CD4-positive, CD25-positive, alpha-beta regulatory T cell (primary cell): ENCODE data around the gene TBC1D22A. TPM values are rescaled to one million over a fixed set of nuclear protein-coding genes. Genes with fewer than 3 reads are reported as not detected.
A peak's percentile ranks its signal among the peaks of the same experiment; 100 is the strongest.

Source experiments
- ATAC-seq, 2 donors: fragments of 150-1000 bp; cut with Tn5 transposase; one replicate each; pipeline ENCODE4 v1.10.0; 2021; ENCODE audit warnings: low read depth in 2 of 2, moderate number of reproducible peaks in 2 of 2, moderate library complexity in 1 of 2
- DNase-seq, 3 donors: peaks; one replicate each; pipeline versions ENCODE4 v3.0.0 to v3.0.0-alpha.2; 2012 to 2022; ENCODE audit warnings: mixed read lengths in 1 of 3
- H3K27ac ChIP-seq: one replicate; pipeline ENCODE4 v1.7.0; 2013; ENCODE audit warnings: mild to moderate bottlenecking, low read length; ENCODE audit not compliant: insufficient read depth, poor library complexity, severe bottlenecking
- H3K27me3 ChIP-seq: one replicate; pipeline ENCODE4 v1.7.0; 2013; ENCODE audit warnings: low read length; ENCODE audit not compliant: control insufficient read depth, insufficient read depth
- H3K36me3 ChIP-seq: one replicate; pipeline ENCODE4 v1.7.0; 2013; ENCODE audit warnings: mild to moderate bottlenecking, low read length, moderate library complexity; ENCODE audit not compliant: control insufficient read depth, insufficient read depth
- H3K4me1 ChIP-seq: 2 replicates; pipeline ENCODE4 v1.7.0; 2013; ENCODE audit warnings: mild to moderate bottlenecking, low read length; ENCODE audit not compliant: insufficient read depth, control insufficient read depth, poor library complexity, severe bottlenecking
- H3K4me3 ChIP-seq: one replicate; pipeline ENCODE4 v1.7.0; 2013; ENCODE audit warnings: low read depth, mild to moderate bottlenecking, low read length, moderate library complexity
- H3K9me3 ChIP-seq, 2 experiments: 1 replicate in 1 of 2; 2 replicates in 1 of 2; pipeline ENCODE4 v1.7.0; 2013; ENCODE audit warnings: low read length in 2 of 2, mild to moderate bottlenecking in 1 of 2, moderate library complexity in 1 of 2; ENCODE audit not compliant: control insufficient read depth in 2 of 2
- H3K27ac Mint-ChIP-seq, 3 donors: one replicate each; pipeline ENCODE4 v1.8.0; 2020 to 2022; ENCODE audit warnings: mild to moderate bottlenecking in 3 of 3, mixed read lengths in 3 of 3, moderate library complexity in 2 of 3
- H3K27me3 Mint-ChIP-seq: one replicate; pipeline ENCODE4 v1.8.0; 2022; ENCODE audit warnings: mild to moderate bottlenecking, mixed read lengths
- H3K36me3 Mint-ChIP-seq: one replicate; pipeline ENCODE4 v1.8.0; 2020; ENCODE audit warnings: mixed read lengths
- H3K4me1 Mint-ChIP-seq, 4 donors: one replicate each; pipeline ENCODE4 v1.8.0; 2020 to 2022; ENCODE audit warnings: mixed read lengths in 4 of 4, mild to moderate bottlenecking in 1 of 4
- H3K4me3 Mint-ChIP-seq, 4 donors: one replicate each; pipeline ENCODE4 v1.8.0; 2020 to 2022; ENCODE audit warnings: mild to moderate bottlenecking in 4 of 4, mixed read lengths in 4 of 4, moderate library complexity in 3 of 4
- H3K9me3 Mint-ChIP-seq, 7 donors: one replicate each; pipeline ENCODE4 v1.8.0; 2020 to 2022; ENCODE audit warnings: mixed read lengths in 7 of 7, mild to moderate bottlenecking in 3 of 7, moderate library complexity in 2 of 7
- polyA plus RNA-seq, 4 donors: library from polyadenylated mRNA; unstranded; fragments of 300-500 nt; fragmentation: Illumina TruSeq; gene quantifications; one replicate each; pipeline ENCODE4 v1.2.3, GENCODE V29; 2021
- total RNA-seq: library from RNA; stranded (reverse); gene quantifications from one replicate; pipeline ENCODE4 v1.2.3, GENCODE V29; 2022

Gene TBC1D22A
- total and polyA plus RNA-seq, 5 donors from 2014 or later = 19.8 to 42.5 (median 24.3) TPM

GRCh38 chr22:46900549-46900948 is 138.1 kb downstream of the TBC1D22A start:
- no peaks in the 10 kb centered on the region for H3K27me3 ChIP-seq
- ATAC-seq = no peak
- H3K27me3 Mint-ChIP-seq = no peaks in the 10 kb centered on the region
- no peaks in the 10 kb centered on the region for H3K4me1 ChIP-seq
- no peak overlapping the region for H3K4me3 ChIP-seq
- H3K9me3 ChIP-seq = no peaks in the 10 kb centered on the region
- no peak for DNase-seq
- peaks cover 36% of the 10 kb centered on the region for H3K36me3 ChIP-seq
- no peaks in the 10 kb centered on the region for H3K9me3 Mint-ChIP-seq
- peaks cover 5 to 32% (median 21%) of the 10 kb centered on the region in 4 donors for H3K4me1 Mint-ChIP-seq
- no peak overlapping the region for H3K27ac ChIP-seq
- H3K4me3 Mint-ChIP-seq = no peak overlapping the region
- no peak overlapping the region for H3K27ac Mint-ChIP-seq
- peaks cover 33% of the 10 kb centered on the region for H3K36me3 Mint-ChIP-seq

- no peaks in the 10 kb centered on the region for H3K9me3 ChIP-seq
- H3K4me1 Mint-ChIP-seq = peaks cover 5 to 26% (median 14%) of the 10 kb centered on the region in 4 donors
Observed at GRCh38 chr22:46902436-46902835, 140.0 kb downstream of the TBC1D22A start.

GRCh38 chr22:46902998-46903916 is 140.8 kb downstream of the TBC1D22A start:
- Histone ChIP-seq H3K4me3 (no peak overlapping the region), H3K9me3 (no peaks in the 10 kb centered on the region), H3K4me1 (no peaks in the 10 kb centered on the region), H3K27me3 (no peaks in the 10 kb centered on the region), H3K27ac (no peak overlapping the region), H3K36me3 (peaks cover 19% of the 10 kb centered on the region)
- Mint-ChIP-seq H3K4me1 (peaks cover 5 to 26% (median 12%) of the 10 kb centered on the region in 4 donors), H3K36me3 (peaks cover 23% of the 10 kb centered on the region), H3K27ac (no peak overlapping the region), H3K9me3 (no peaks in the 10 kb centered on the region), H3K27me3 (no peaks in the 10 kb centered on the region), H3K4me3 (no peak overlapping the region)
- DNase-seq (no peak), ATAC-seq (no peak)

More at GRCh38 chr22:46902436-46902835, 140.0 kb downstream of the TBC1D22A start:
- Mint-ChIP-seq H3K4me3 (no peak overlapping the region), H3K36me3 (peaks cover 21% of the 10 kb centered on the region), H3K27ac (no peak overlapping the region), H3K9me3 (no peaks in the 10 kb centered on the region), H3K27me3 (no peaks in the 10 kb centered on the region)
- H3K27ac ChIP-seq = no peak overlapping the region
- H3K27me3 ChIP-seq = no peaks in the 10 kb centered on the region
- ATAC-seq (no peak), DNase-seq (no peak)
- H3K4me3 ChIP-seq = no peak overlapping the region
- H3K4me1 ChIP-seq = no peaks in the 10 kb centered on the region
- peaks cover 18% of the 10 kb centered on the region for H3K36me3 ChIP-seq

- Histone ChIP-seq H3K27ac (no peak overlapping the region), H3K4me3 (no peak overlapping the region), H3K27me3 (no peaks in the 10 kb centered on the region), H3K36me3 (peaks cover 19% of the 10 kb centered on the region), H3K9me3 (no peaks in the 10 kb centered on the region), H3K4me1 (no peaks in the 10 kb centered on the region)
- ATAC-seq (no peak), DNase-seq (no peak)
- H3K27me3 Mint-ChIP-seq = no peaks in the 10 kb centered on the region
- H3K27ac Mint-ChIP-seq = no peak overlapping the region
- H3K9me3 Mint-ChIP-seq = no peaks in the 10 kb centered on the region
- peaks cover 4 to 21% (median 7%) of the 10 kb centered on the region in 4 donors for H3K4me1 Mint-ChIP-seq
- peaks cover 15% of the 10 kb centered on the region for H3K36me3 Mint-ChIP-seq
- no peak overlapping the region for H3K4me3 Mint-ChIP-seq
Observed at GRCh38 chr22:46905415-46905814, 143.0 kb downstream of the TBC1D22A start.

- Mint-ChIP-seq H3K4me1 (peaks cover 0 to 17% (median 4%) of the 10 kb centered on the region in 4 donors), H3K9me3 (no peaks in the 10 kb centered on the region), H3K4me3 (no peak overlapping the region), H3K27ac (no peak overlapping the region), H3K36me3 (peaks cover 15% of the 10 kb centered on the region), H3K27me3 (no peaks in the 10 kb centered on the region)
- Histone ChIP-seq H3K36me3 (peaks cover 19% of the 10 kb centered on the region), H3K4me3 (no peak overlapping the region), H3K27ac (no peak overlapping the region), H3K27me3 (no peaks in the 10 kb centered on the region), H3K9me3 (no peaks in the 10 kb centered on the region), H3K4me1 (no peaks in the 10 kb centered on the region)
- ATAC-seq = no peak
- no peak for DNase-seq
Observed at GRCh38 chr22:46905834-46906233, 143.4 kb downstream of the TBC1D22A start.

- no peak for ATAC-seq
- Mint-ChIP-seq H3K9me3 (no peaks in the 10 kb centered on the region), H3K4me1 (peaks cover 0 to 14% (median 2%) of the 10 kb centered on the region in 4 donors), H3K36me3 (peaks cover 15% of the 10 kb centered on the region), H3K4me3 (no peak overlapping the region), H3K27ac (peak overlapping the region in 1 of 3 donors; percentile 74), H3K27me3 (no peaks in the 10 kb centered on the region)
- Histone ChIP-seq H3K4me3 (no peak overlapping the region), H3K27ac (no peak overlapping the region), H3K36me3 (peaks cover 17% of the 10 kb centered on the region), H3K4me1 (no peaks in the 10 kb centered on the region), H3K27me3 (no peaks in the 10 kb centered on the region), H3K9me3 (no peaks in the 10 kb centered on the region)
- DNase-seq = no peak
Observed at GRCh38 chr22:46906326-46907045, 144.0 kb downstream of the TBC1D22A start.

- peaks cover 19% of the 10 kb centered on the region for H3K36me3 ChIP-seq
- Mint-ChIP-seq H3K27ac (peak overlapping the region in 2 of 3 donors; percentile 59 to 83), H3K4me1 (peaks cover 0 to 10% (median under 1%) of the 10 kb centered on the region in 4 donors), H3K36me3 (peaks cover 12% of the 10 kb centered on the region), H3K27me3 (no peaks in the 10 kb centered on the region), H3K4me3 (peak overlapping the region in 1 of 4 donors; percentile 21), H3K9me3 (no peaks in the 10 kb centered on the region)
- no peak overlapping the region for H3K4me3 ChIP-seq
- H3K9me3 ChIP-seq = no peaks in the 10 kb centered on the region
- H3K27me3 ChIP-seq = no peaks in the 10 kb centered on the region
- H3K4me1 ChIP-seq = no peaks in the 10 kb centered on the region
- no peak for DNase-seq
- no peak for ATAC-seq
- no peak overlapping the region for H3K27ac ChIP-seq
Observed at GRCh38 chr22:46907241-46908215, 145.1 kb downstream of the TBC1D22A start.
